HepG2 (cell line): ENCODE results near the gene RNH1. TPM values are rescaled to one million over a fixed set of nuclear protein-coding genes. Genes with fewer than 3 reads are reported as not detected.

Source experiments
- ARNTL ChIP-seq: sonication (generic); formaldehyde crosslinking; IDR thresholded peaks from 2 replicates; pipeline ENCODE4 v1.4.0; 2020; ENCODE audit warnings: mild to moderate bottlenecking, missing genetic modification reagents
- DNMT1 ChIP-seq: sonication (generic); formaldehyde crosslinking; IDR thresholded peaks from 2 replicates; pipeline ENCODE4 v1.5.1; 2020; ENCODE audit warnings: mild to moderate bottlenecking, missing genetic modification reagents
- ESRRA ChIP-seq: sonication (generic); formaldehyde crosslinking; IDR thresholded peaks from 2 replicates; pipeline ENCODE4 v1.5.1; 2020; ENCODE audit warnings: mild to moderate bottlenecking, low read depth, missing genetic modification reagents
- ETV6 ChIP-seq: sonication (generic); formaldehyde crosslinking; conservative IDR thresholded peaks from 2 replicates; pipeline ENCODE4 v1.4.0; 2020; ENCODE audit warnings: missing genetic modification reagents
- IKZF5 ChIP-seq: IDR thresholded peaks from 2 replicates; pipeline ENCODE4 v1.6.1; 2018; ENCODE audit warnings: missing genetic modification reagents, mild to moderate bottlenecking, missing compliant biosample characterization
- MEIS2 ChIP-seq: sonication (generic); formaldehyde crosslinking; IDR thresholded peaks from 2 replicates; pipeline ENCODE4 v1.9.0; 2021; ENCODE audit warnings: mild to moderate bottlenecking, missing genetic modification reagents
- NBN ChIP-seq: fragments of 450-650 bp; conservative IDR thresholded peaks from 2 replicates; pipeline ENCODE4 v1.6.1; 2017
- NCOA1 ChIP-seq: sonication (generic); formaldehyde crosslinking; IDR thresholded peaks from 2 replicates; pipeline ENCODE4 v1.9.0; 2021; ENCODE audit warnings: missing genetic modification reagents
- NR2C2 ChIP-seq: sonication (generic); formaldehyde crosslinking; IDR thresholded peaks from 2 replicates; pipeline ENCODE4 v1.4.0; 2020; ENCODE audit warnings: missing genetic modification reagents, mild to moderate bottlenecking, moderate library complexity, borderline replicate concordance
- PREB ChIP-seq: sonication (generic); formaldehyde crosslinking; IDR thresholded peaks from 2 replicates; pipeline ENCODE4 v1.4.0; 2020; ENCODE audit warnings: missing genetic modification reagents
- RFX5 ChIP-seq: IDR thresholded peaks from 2 replicates; pipeline ENCODE4 v1.6.1; 2011; ENCODE audit warnings: low read depth, low read length, improper control_type of control experiment
- SMAD9 ChIP-seq: sonication (generic); formaldehyde crosslinking; IDR thresholded peaks from 2 replicates; pipeline ENCODE4 v1.5.1; 2020; ENCODE audit warnings: mild to moderate bottlenecking, missing genetic modification reagents
- SP4 ChIP-seq: sonication (generic); formaldehyde crosslinking; IDR thresholded peaks from 2 replicates; pipeline ENCODE4 v1.8.1; 2023; ENCODE audit warnings: mild to moderate bottlenecking, missing genetic modification reagents
- SRF ChIP-seq: IDR thresholded peaks from 2 replicates; pipeline ENCODE4 v1.6.1; 2011; ENCODE audit warnings: mild to moderate bottlenecking, low read depth, low read length, moderate library complexity
- TCF7 ChIP-seq: sonication (generic); IDR thresholded peaks from 2 replicates; pipeline ENCODE4 v1.6.1; 2016; ENCODE audit warnings: antibody characterized with exemption, low read depth
- TEF ChIP-seq: sonication (generic); formaldehyde crosslinking; IDR thresholded peaks from 2 replicates; pipeline ENCODE4 v1.5.0; 2020; ENCODE audit warnings: missing genetic modification reagents
- TMF1 ChIP-seq: sonication (generic); formaldehyde crosslinking; IDR thresholded peaks from 2 replicates; pipeline ENCODE4 v1.8.1; 2022; ENCODE audit warnings: low read depth, missing genetic modification reagents
- ZBTB3 ChIP-seq: sonication (generic); formaldehyde crosslinking; IDR thresholded peaks from 2 replicates; pipeline ENCODE4 v1.4.0; 2020; ENCODE audit warnings: low read depth, mild to moderate bottlenecking, moderate library complexity, missing genetic modification reagents, borderline replicate concordance
- ZBTB42 ChIP-seq: sonication (generic); formaldehyde crosslinking; IDR thresholded peaks from 2 replicates; pipeline ENCODE4 v1.5.0; 2020; ENCODE audit warnings: mild to moderate bottlenecking, missing genetic modification reagents
- ZNF280B ChIP-seq: sonication (generic); formaldehyde crosslinking; IDR thresholded peaks from 2 replicates; pipeline ENCODE4 v1.5.0; 2020; ENCODE audit warnings: missing genetic modification reagents, mild to moderate bottlenecking, borderline replicate concordance
- ZNF335 ChIP-seq: sonication (generic); formaldehyde crosslinking; IDR thresholded peaks from 2 replicates; pipeline ENCODE4 v1.4.0; 2020; ENCODE audit warnings: missing genetic modification reagents
- ZNF383 ChIP-seq: sonication (generic); formaldehyde crosslinking; IDR thresholded peaks from 2 replicates; pipeline ENCODE4 v1.4.0; 2020; ENCODE audit warnings: missing genetic modification reagents, mild to moderate bottlenecking, borderline replicate concordance
- ZNF543 ChIP-seq: sonication (generic); formaldehyde crosslinking; IDR thresholded peaks from 2 replicates; pipeline ENCODE4 v1.4.0; 2020; ENCODE audit warnings: mild to moderate bottlenecking, missing genetic modification reagents
- ZNF614 ChIP-seq: IDR thresholded peaks from 2 replicates; pipeline ENCODE4 v1.6.1; 2018; ENCODE audit warnings: missing biosample characterization, missing genetic modification reagents, inconsistent platforms, borderline replicate concordance
- ZNF660 ChIP-seq: sonication (generic); formaldehyde crosslinking; IDR thresholded peaks from 2 replicates; pipeline ENCODE4 v1.5.1; 2020; ENCODE audit warnings: mild to moderate bottlenecking, low read depth, missing genetic modification reagents, borderline replicate concordance
- ZNF850 ChIP-seq: sonication (generic); formaldehyde crosslinking; conservative IDR thresholded peaks from 2 replicates; pipeline ENCODE4 v1.9.0; 2021; ENCODE audit warnings: mild to moderate bottlenecking, missing genetic modification reagents
- polyA plus RNA-seq, 8 experiments: library from polyadenylated mRNA; depleted of rRNA in 3 of 8; stranded (reverse) in 7 of 8; unstranded in 1 of 8; fragments of >200 nt; fragmentation: Illumina TruSeq in 4 of 8; extraction: Trizol in 4 of 8; gene quantifications; 2 replicates each; pipeline versions ENCODE4 v1.2.1 to v1.2.3, GENCODE V29; 2011 to 2016; ENCODE audit warnings: low read depth in 4 of 8, missing spikeins in 1 of 8, mixed read lengths in 1 of 8; ENCODE audit not compliant: insufficient read depth in 1 of 8
- total RNA-seq, 5 experiments: library from RNA; depleted of rRNA; stranded (reverse); fragments of >200 nt; fragmentation: Illumina TruSeq; extraction: Trizol; gene quantifications; 2 replicates each; pipeline ENCODE4 v1.2.3, GENCODE V29; 2016; ENCODE audit warnings: low read depth in 1 of 5

The RNH1 gene
- total and polyA plus RNA-seq, 2 of the 13 experiments (the other 11 are each of a cell fraction or from before 2014, with no cell fraction given) = 36.0 to 74.1 TPM

GRCh38 chr11:536841-537621, 30.0 kb upstream of the RNH1 start, which contains the start of gene LRRC56 (continued):
- TF ChIP-seq ZNF614 (CRISPR knock-in tag) (peak; percentile 35; the same call in 1 of the 2 replicates), ZNF660 (CRISPR knock-in tag) (no peak), MEIS2 (no peak), NR2C2 (no peak), TMF1 (CRISPR knock-in tag) (no peak), PREB (CRISPR knock-in tag) (no peak), ZBTB42 (CRISPR knock-in tag) (no peak), ZNF280B (no peak), ZNF850 (CRISPR knock-in tag) (no peak), ZNF335 (no peak), ZNF383 (CRISPR knock-in tag) (no peak), TEF (CRISPR knock-in tag) (no peak), TCF7 (no peak), ZBTB3 (CRISPR knock-in tag) (no peak), NBN (no peak), ARNTL (CRISPR knock-in tag) (peak; percentile 99), IKZF5 (CRISPR knock-in tag) (no peak; the same call in 1 of the 2 replicates), ZNF543 (CRISPR knock-in tag) (no peak), NCOA1 (CRISPR knock-in tag) (no peak), ESRRA (no peak), SMAD9 (CRISPR knock-in tag) (no peak), SRF (no peak), DNMT1 (CRISPR knock-in tag) (peak; percentile 63; the same call in 1 of the 2 replicates), ETV6 (CRISPR knock-in tag) (no peak), SP4 (CRISPR knock-in tag) (no peak), RFX5 (no peak)
